ENCODE data around the gene HOXD4. TPM values are rescaled to one million over a fixed set of nuclear protein-coding genes. Genes with fewer than 3 reads are reported as not detected.
A peak's percentile ranks its signal among the peaks of the same experiment; 100 is the strongest.

HOXD4 gene
- not detected for total RNA-seq

DNA sequence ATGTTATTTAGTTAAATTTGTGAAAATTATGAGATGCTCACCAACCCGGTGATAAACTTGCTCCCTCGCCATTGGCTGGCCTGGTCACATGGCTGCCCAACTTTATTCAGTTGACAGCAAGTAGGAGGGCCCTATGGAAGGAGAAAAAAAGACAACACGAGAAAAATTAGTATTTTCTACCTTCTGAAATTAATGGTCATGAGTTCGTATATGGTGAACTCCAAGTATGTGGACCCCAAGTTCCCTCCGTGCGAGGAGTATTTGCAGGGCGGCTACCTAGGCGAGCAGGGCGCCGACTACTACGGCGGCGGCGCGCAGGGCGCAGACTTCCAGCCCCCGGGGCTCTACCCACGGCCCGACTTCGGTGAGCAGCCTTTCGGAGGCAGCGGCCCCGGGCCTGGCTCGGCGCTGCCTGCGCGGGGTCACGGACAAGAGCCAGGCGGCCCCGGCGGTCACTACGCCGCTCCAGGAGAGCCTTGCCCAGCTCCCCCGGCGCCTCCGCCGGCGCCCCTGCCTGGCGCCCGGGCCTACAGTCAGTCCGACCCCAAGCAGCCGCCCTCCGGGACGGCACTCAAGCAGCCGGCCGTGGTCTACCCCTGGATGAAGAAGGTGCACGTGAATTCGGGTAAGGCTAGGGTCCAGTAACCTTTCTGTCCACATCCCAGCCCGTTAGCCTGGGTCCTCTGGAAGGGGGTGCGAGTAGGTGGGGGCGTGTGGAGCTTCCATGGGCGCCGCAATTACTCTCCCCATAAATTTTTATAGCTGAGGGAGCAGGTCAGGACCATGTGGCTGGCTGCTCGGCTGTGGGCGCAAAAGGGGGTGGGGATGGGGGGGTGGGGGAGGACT, at the start of gene HOXD4:
TSS of gene HOXD4 (plus strand) at position 109 of the 846 bp plus-strand sequence. CDS start at position 193, 84 bp downstream.
- no peaks in the 10 kb centered on the region for H3K9me3 Mint-ChIP-seq (ENCODE audit: low read depth)
- no peaks in the 10 kb centered on the region for H3K36me3 Mint-ChIP-seq
- no peak for DNase-seq

DNA sequence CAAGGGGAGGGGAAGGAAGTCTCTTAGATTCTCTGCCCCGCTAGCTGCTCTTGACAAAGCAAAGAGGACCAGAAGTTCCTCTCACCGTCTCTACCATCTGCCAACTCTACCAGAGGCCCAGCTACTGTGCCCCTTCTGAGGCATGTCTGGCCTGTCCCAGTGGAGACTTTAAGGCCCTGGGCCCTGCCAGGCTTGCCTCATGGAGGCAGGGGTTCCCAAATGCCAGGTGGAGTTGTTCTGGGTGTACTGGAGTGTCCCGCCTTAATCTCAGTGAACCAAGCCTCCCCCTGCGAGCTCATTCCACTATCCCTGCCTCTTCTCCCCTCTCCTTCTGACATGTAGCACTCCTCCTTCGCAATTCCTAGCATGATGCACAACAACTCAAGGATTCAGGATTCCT, 49.5 kb upstream of the HOXD4 start:
- H3K27me3 Mint-ChIP-seq: peaks cover 94% of the 10 kb centered on the region
- H3K9me3 Mint-ChIP-seq (ENCODE audit: low read depth): no peaks in the 10 kb centered on the region
- peaks cover 3% of the 10 kb centered on the region for H3K36me3 Mint-ChIP-seq
- CTCF ChIA-PET: interaction anchor here (0.7 to 1.4 kb wide), 4 partner anchors 18 to 536 kb away, joined by 3 read pairs; no protein-coding TSS in a partner anchor
- no peak overlapping the region for H3K4me3 Mint-ChIP-seq
- no peak for DNase-seq
- ATAC-seq: no peak
- H3K27ac Mint-ChIP-seq: no peak overlapping the region
- peaks cover 11% of the 10 kb centered on the region for H3K4me1 Mint-ChIP-seq

More for the DNA sequence above, at the start of gene HOXD4:
- no peak within 1 kb of the TSS for H3K4me3 Mint-ChIP-seq
- peaks cover 95% of the 10 kb centered on the region for H3K27me3 Mint-ChIP-seq
- no peak for ATAC-seq
- no peak within 1 kb of the TSS for H3K27ac Mint-ChIP-seq
- H3K4me1 Mint-ChIP-seq: no peaks in the 10 kb centered on the region
- CTCF ChIA-PET: interaction anchor here (1.1 to 1.9 kb wide), 3 partner anchors 11 to 25 kb away, joined by 3 to 15 read pairs (median 4); no protein-coding TSS in a partner anchor

DNA sequence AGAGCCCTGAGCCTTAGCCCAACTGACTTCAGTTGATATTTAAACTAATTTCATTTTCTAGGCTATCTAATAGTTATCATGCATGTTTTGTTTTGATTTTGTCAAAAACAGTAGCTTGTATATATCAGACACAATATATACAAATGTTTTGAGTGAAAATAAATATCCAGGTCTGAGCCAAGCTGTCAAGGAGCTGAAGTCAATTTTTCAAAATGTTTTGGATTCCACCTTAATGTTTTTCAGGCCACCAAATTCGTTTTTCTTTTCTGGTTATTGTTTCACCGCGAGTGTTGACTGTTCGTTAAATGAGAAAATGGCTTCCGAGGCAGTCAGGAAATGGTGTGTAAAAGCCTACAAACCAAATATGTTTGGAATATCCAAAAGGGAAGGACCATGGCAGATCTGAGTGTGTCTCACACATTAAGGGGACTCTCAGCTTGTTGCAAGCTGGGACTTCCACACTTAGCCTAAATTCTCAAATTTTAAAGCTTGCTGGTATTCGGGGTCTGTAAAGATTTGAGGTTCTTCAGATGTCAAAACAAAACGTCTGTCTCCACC, 49.0 kb upstream of the HOXD4 start:
- H3K4me3 Mint-ChIP-seq: no peak overlapping the region
- peaks cover 93% of the 10 kb centered on the region for H3K27me3 Mint-ChIP-seq
- CTCF ChIA-PET: interaction anchor here (0.7 to 1.4 kb wide), 4 partner anchors 18 to 536 kb away, joined by 3 read pairs; no protein-coding TSS in a partner anchor
- no peak overlapping the region for H3K27ac Mint-ChIP-seq
- no peak for ATAC-seq
- H3K36me3 Mint-ChIP-seq: peaks cover 3% of the 10 kb centered on the region
- DNase-seq: no peak
- no peaks in the 10 kb centered on the region for H3K9me3 Mint-ChIP-seq (ENCODE audit: low read depth)
- H3K4me1 Mint-ChIP-seq: peaks cover 11% of the 10 kb centered on the region

DNA sequence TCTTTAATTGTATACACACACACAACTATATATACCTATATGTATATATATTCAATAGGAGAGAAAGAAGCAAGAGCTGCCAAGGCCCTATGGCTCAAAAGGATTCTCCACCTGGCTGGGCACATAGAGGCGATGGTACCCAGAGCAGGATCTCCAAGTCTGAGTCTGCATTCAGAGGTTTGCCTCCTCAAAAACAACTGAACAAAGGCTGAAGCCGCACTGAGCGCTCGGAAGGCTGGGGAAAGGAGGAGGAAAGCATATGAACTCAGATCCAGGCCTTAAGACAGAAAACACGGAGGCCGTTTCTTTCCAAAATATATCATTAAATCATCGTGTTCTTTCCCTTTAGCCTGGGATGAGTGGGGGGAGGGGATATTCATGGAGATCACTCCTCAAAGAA, 48.2 kb upstream of the HOXD4 start:
- H3K4me1 Mint-ChIP-seq: peaks cover 6% of the 10 kb centered on the region
- CTCF ChIA-PET: interaction anchor here (0.9 to 1.4 kb wide), 4 partner anchors 17 to 37 kb away, joined by 3 read pairs; no protein-coding TSS in a partner anchor
- H3K36me3 Mint-ChIP-seq: peaks cover 3% of the 10 kb centered on the region
- ATAC-seq (no peak), DNase-seq (no peak)
- no peak overlapping the region for H3K4me3 Mint-ChIP-seq
- H3K27me3 Mint-ChIP-seq: peaks cover 85% of the 10 kb centered on the region
- no peaks in the 10 kb centered on the region for H3K9me3 Mint-ChIP-seq (ENCODE audit: low read depth)
- H3K27ac Mint-ChIP-seq: no peak overlapping the region

DNA sequence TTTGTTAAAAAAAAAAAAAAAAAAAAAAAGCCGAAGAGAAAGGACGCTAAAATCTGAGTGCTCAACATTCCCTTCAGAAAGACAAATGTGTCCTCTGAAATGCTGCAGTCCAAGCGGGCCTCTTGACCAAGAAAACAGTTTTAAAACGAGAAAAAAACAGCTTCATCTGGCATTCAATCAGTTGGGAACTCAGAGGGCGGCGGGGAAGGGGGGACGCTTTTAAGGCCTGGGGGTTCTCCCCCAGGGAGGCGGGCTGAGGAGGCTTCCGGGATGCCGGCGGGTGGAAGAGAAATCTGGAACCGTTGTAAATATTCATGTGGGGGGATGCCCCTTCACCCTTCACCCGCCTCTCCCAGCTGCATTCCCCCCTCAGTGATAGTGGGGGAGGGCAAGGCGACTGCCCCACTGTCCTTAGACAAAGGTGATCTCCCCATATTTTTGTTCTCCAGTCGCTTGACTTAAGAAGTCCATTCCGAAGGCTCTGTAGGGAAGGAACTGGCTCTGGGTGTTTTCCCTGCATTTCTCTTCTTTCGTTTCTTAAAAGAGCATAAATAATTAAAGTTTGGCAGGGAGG, 47.5 kb upstream of the HOXD4 start:
- DNase-seq: no peak
- Mint-ChIP-seq H3K4me3 (no peak overlapping the region), H3K36me3 (peaks cover 4% of the 10 kb centered on the region), H3K27ac (no peak overlapping the region), H3K27me3 (peaks cover 82% of the 10 kb centered on the region), H3K9me3 (ENCODE audit: low read depth) (no peaks in the 10 kb centered on the region), H3K4me1 (peaks cover 6% of the 10 kb centered on the region)
- CTCF ChIA-PET: interaction anchor here (0.9 to 1.0 kb wide), 3 partner anchors 11 to 36 kb away, joined by 3 read pairs; partner anchors contain the start of gene HOXD13
- ATAC-seq: no peak

DNA sequence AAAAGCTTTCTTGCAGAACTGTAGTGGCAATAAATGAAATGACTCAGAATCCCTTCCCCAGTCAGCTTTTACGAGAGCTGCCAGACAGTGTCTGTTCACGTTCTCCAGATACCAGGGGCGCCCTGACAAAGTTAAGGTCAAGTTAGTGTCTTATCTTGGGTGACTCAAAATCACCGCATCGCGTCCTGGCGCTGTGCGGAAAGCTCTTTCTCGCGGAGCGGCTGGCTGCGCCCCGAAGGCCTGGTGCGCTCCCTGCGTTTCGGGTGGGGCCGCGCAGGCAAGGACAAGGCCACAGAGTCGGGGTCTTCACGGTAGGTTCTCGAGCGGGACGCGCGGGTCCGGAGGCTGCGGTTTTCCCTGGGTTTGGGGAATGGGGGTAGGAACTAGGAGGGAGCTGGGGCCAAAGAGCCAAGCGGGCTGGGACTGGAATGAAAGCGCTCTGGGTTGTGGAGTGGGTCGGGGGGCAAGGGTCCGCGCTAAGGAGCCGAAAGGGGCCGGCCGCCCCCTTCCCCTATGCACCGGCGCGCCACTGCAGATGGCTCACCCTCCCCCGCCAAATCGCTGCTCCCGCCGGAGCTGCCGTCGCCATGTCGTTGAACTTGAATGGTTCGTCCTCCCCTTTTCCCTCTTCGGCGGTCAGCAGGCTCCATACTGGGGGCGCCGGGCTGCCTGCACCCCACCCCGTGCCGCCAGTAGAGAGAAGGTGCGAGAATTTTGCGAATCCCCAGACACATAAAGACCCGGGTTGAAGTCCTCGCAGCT, 46.9 kb upstream of the HOXD4 start:
- no peak for DNase-seq
- Mint-ChIP-seq H3K4me3 (no peak overlapping the region), H3K9me3 (ENCODE audit: low read depth) (no peaks in the 10 kb centered on the region), H3K4me1 (peaks cover 8% of the 10 kb centered on the region), H3K36me3 (peaks cover 5% of the 10 kb centered on the region), H3K27ac (no peak overlapping the region), H3K27me3 (peaks cover 82% of the 10 kb centered on the region)
- CTCF ChIA-PET: interaction anchor here (0.8 to 1.1 kb wide), 5 partner anchors 12 to 36 kb away, joined by 3 read pairs; partner anchors contain the start of gene HOXD13
- ATAC-seq: no peak

DNA sequence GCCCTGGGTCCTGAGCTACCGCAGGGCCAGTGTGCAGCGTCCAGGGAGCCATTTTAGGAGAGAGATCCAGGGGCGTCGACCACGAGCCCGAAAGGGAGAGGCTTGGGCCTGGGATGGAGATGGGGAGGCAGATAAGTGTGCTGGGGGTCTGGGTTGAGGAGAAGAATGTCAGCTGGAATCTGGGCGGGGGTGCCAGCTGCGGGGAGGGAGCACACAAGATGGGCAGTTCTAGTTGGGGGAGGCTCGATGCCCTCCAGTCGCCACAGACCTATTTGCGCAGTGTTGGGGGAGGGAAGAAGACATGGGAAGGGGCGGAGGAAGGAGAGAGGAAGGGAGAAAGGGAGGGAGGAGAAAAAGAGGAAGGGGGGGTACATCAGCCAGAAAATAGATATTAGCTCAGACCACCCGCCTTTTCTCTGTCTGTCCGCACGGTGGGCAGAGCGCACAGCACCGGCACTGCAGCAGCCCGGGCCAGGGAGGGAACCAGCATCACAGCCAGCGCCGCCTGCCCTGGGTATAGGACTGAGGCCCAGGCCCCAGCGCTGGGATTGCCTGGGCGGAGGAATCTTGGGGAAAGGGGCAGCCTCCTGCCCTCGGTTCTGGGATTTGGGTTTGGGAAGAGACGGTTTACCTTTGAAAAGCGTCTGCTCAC, 46.1 kb upstream of the HOXD4 start:
- CTCF ChIA-PET: interaction anchor here (0.8 to 1.1 kb wide), 2 partner anchors 17 to 21 kb away, joined by 3 read pairs; no protein-coding TSS in a partner anchor
- Mint-ChIP-seq H3K36me3 (peaks cover 5% of the 10 kb centered on the region), H3K27me3 (peaks cover 85% of the 10 kb centered on the region), H3K9me3 (ENCODE audit: low read depth) (no peaks in the 10 kb centered on the region), H3K4me1 (peaks cover 8% of the 10 kb centered on the region), H3K4me3 (no peak overlapping the region), H3K27ac (no peak overlapping the region)
- DNase-seq (no peak), ATAC-seq (no peak)

DNA sequence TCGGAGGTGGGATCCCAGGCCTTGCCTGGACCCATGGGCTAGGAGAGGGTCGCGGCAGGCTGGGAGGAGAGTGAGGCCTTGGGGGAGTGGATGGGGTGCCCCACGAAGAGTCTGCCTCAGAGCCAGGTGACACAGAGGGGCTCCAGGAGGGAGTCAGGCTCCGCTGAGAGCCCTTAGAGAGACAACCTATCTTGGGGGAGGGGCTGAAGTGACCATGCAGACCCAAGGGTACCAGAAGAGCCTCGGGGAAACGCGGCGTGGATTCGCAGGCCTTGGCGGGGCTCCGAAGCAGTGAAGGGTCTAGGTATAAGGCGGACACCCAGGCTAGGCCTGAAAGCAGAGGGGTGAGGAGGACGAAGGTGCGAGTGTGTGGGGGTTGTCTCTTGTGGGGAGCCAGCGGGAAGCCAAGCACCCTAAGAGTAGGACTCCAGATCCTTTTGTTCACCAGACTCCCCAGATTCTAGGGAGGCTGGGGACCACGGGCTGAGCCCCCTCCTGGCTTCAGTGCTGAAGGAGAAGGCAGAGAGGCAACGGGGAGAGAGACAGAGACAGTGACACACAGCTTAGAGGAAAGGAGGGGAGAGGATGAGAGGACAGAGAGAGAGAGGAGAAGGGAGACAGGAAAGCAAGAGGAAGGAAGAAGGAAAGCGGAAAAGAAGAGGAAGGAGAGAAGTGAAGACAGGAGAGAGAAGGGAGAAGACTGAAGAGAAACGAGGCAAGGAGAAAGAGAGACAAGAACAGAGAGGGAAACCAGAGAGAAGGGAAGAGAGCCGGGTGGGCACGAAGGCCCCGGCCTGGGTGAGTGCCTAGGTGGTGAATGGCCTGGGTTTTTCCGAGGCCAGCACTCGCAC, 45.4 kb upstream of the HOXD4 start:
- H3K27ac Mint-ChIP-seq: peak overlapping the region; percentile 75
- peaks cover 85% of the 10 kb centered on the region for H3K27me3 Mint-ChIP-seq
- H3K4me3 Mint-ChIP-seq: peak overlapping the region; percentile 23
- peaks cover 8% of the 10 kb centered on the region for H3K4me1 Mint-ChIP-seq
- DNase-seq (no peak), ATAC-seq (no peak)
- no peaks in the 10 kb centered on the region for H3K9me3 Mint-ChIP-seq (ENCODE audit: low read depth)
- CTCF ChIA-PET: no interaction called here
- peaks cover 5% of the 10 kb centered on the region for H3K36me3 Mint-ChIP-seq

DNA sequence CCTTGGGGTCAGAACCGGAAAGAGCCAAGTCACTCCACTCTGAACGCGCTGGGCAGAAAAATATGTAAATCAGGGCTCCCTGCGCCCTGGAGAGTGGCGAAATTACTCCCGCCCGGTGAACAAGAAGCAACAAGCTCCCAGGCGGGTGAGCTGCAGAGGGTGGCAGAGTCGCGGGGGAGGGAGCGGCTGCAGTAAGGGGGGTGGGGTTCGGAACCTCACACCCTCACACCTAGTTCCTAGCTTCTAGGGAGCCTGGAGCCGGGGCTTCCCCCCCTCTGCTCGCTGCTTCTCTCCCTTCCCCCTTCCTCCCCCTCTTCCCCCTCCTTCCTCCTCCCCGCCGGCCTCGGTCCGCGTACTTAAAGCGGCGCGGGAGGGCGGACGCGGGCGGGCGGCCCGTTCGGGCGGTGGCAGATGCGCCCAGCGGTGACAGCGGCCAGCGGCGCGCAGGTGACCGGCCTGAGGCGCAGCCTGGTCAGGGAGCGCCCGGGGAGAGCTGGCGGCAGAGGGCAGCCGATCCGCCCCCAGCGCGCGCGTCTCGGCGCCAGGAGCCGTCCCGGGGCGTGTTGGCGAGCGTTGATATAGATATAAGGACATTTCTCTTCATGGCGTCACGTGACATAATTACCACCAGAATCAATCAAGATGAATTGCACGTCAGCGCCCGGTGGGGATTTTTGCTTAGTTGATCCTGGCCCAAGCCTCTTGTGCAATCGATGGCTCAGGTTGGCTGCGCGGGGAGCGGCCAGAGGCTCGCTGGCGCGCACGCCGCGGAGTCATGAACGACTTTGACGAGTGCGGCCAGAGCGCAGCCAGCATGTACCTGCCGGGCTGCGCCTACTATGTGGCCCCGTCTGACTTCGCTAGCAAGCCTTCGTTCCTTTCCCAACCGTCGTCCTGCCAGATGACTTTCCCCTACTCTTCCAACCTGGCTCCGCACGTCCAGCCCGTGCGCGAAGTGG, 44.5 kb upstream of the HOXD4 start, which contains the start of gene HOXD11:
TSS of gene HOXD11 (plus strand) at position 700 of the 959 bp plus-strand sequence. CDS start at position 776, 76 bp downstream.
- ATAC-seq: no peak
- CTCF ChIA-PET: no interaction called here

DNA sequence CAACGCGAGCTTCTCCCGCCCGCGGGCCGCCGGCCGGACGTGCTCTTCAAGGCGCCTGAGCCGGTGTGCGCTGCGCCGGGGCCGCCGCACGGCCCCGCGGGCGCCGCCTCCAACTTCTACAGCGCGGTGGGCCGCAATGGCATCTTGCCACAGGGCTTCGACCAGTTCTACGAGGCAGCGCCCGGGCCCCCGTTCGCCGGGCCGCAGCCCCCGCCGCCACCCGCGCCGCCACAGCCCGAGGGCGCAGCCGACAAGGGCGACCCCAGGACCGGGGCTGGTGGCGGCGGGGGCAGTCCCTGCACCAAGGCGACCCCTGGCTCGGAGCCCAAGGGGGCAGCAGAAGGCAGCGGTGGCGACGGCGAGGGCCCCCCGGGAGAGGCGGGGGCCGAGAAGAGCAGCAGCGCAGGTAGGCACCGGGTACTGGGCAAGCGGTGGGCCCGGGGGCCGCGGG, 43.6 kb upstream of the HOXD4 start:
- ATAC-seq: no peak
- CTCF ChIA-PET: no interaction called here
- Mint-ChIP-seq H3K4me3 (no peak overlapping the region), H3K36me3 (peaks cover 5% of the 10 kb centered on the region), H3K4me1 (peaks cover 10% of the 10 kb centered on the region), H3K9me3 (ENCODE audit: low read depth) (no peaks in the 10 kb centered on the region), H3K27me3 (peaks cover 85% of the 10 kb centered on the region), H3K27ac (no peak overlapping the region)
- DNase-seq: no peak

More for the DNA sequence above, 44.5 kb upstream of the HOXD4 start, which contains the start of gene HOXD11:
- Mint-ChIP-seq H3K27ac (peak within 1 kb of the TSS; percentile 75), H3K4me3 (peak within 1 kb of the TSS; percentile 23), H3K36me3 (peaks cover 5% of the 10 kb centered on the region), H3K9me3 (ENCODE audit: low read depth) (no peaks in the 10 kb centered on the region), H3K27me3 (peaks cover 85% of the 10 kb centered on the region), H3K4me1 (peaks cover 10% of the 10 kb centered on the region)
- no peak for DNase-seq

Data from activated CD8-positive, alpha-beta memory T cell treated with anti-CD3 and anti-CD28 coated beads, Interleukin-2, amount 10 ng/mL, durations not matched to agents 7 days and 5 days (primary cell).